GM10248 (cell line): Measurements from ENCODE around the gene RPL3.

Source experiments
- CTCF ChIA-PET: fragments of 300-600 bp; sonication (Branson Sonifier 250); formaldehyde crosslinking; extraction: SDS; loops from one replicate; lab custom pipeline; 2021; ENCODE audit warnings: antibody characterized with exemption; lab: Yijun Ruan, JAX
- POLR2A ChIA-PET: fragments of 350-650 bp; sonication (Branson Sonifier 250); formaldehyde crosslinking; extraction: SDS; loops from one replicate; lab custom pipeline; 2020; ENCODE audit warnings: antibody characterized with exemption; lab: Yijun Ruan, JAX
- DNase-seq: peaks from one replicate; pipeline ENCODE4 v3.0.0; 2012; ENCODE audit errors: extremely low spot score
- TF ChIP-seq, protein P1 (sequence below): IDR thresholded peaks from 2 replicates; pipeline ENCODE4 v1.5.1; 2012; ENCODE audit warnings: mild to moderate bottlenecking, low read depth; ENCODE audit errors: extremely low read depth, missing control alignments, control extremely low read depth

Gene RPL3

DNA sequence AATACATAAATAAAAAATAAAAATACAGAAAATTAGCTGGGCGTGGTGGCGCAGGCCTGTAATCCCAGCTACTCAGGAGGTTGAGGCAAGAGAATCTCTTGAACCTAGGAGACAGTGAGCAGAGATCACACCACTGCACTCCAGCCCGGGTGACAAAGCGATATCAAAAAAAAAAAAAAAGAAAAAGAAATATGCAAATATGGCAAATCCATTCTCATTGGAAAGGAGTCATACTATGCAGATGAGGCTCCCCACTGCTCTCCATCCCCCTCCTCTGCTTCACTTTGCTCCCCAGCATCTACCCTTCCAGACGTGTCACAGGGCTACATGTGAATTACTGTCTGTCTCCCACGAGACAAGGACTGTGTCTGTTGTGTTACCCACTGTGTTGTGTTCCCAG, 38.3 kb downstream of the RPL3 start:
- CTCF ChIA-PET: interaction anchor here (1.4 kb wide), 1 partner anchor 17 kb away, joined by 4 read pairs; no protein-coding TSS in a partner anchor
- POLR2A ChIA-PET: interaction anchor here (0.5 kb wide), 1 partner anchor 578 kb away, joined by 10 read pairs; no protein-coding TSS in a partner anchor
- TF ChIP-seq, protein P1, sequence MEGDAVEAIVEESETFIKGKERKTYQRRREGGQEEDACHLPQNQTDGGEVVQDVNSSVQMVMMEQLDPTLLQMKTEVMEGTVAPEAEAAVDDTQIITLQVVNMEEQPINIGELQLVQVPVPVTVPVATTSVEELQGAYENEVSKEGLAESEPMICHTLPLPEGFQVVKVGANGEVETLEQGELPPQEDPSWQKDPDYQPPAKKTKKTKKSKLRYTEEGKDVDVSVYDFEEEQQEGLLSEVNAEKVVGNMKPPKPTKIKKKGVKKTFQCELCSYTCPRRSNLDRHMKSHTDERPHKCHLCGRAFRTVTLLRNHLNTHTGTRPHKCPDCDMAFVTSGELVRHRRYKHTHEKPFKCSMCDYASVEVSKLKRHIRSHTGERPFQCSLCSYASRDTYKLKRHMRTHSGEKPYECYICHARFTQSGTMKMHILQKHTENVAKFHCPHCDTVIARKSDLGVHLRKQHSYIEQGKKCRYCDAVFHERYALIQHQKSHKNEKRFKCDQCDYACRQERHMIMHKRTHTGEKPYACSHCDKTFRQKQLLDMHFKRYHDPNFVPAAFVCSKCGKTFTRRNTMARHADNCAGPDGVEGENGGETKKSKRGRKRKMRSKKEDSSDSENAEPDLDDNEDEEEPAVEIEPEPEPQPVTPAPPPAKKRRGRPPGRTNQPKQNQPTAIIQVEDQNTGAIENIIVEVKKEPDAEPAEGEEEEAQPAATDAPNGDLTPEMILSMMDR: no peak

DNA sequence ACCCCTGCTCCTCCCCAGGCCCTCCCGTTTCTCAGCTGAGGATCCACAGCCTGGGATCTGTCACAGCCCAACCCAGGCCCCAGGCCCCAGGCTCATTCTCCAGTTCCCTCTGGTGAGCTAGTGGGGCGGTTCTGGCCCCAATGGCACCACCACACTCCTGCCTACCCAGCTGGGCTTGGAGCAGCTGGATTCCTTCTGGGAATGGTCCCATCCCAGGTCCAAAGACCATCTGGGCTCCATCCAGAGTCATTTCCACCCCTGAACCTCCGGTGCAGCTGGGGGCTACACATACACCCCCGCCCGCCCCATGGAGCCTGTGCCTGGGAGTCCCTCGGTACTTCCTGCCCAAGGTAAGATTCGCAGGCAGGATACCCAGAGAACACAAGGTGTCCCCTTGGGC, 39.2 kb downstream of the RPL3 start:
- POLR2A ChIA-PET: interaction anchor here (0.6 kb wide), 1 partner anchor 32 kb away, joined by 3 read pairs; no protein-coding TSS in a partner anchor
- CTCF ChIA-PET: interaction anchor here (1.2 kb wide), 1 partner anchor 14 kb away, joined by 3 read pairs; no protein-coding TSS in a partner anchor
- no peak for DNase-seq

More for the DNA sequence above, 38.3 kb downstream of the RPL3 start:
- no peak for DNase-seq

DNA sequence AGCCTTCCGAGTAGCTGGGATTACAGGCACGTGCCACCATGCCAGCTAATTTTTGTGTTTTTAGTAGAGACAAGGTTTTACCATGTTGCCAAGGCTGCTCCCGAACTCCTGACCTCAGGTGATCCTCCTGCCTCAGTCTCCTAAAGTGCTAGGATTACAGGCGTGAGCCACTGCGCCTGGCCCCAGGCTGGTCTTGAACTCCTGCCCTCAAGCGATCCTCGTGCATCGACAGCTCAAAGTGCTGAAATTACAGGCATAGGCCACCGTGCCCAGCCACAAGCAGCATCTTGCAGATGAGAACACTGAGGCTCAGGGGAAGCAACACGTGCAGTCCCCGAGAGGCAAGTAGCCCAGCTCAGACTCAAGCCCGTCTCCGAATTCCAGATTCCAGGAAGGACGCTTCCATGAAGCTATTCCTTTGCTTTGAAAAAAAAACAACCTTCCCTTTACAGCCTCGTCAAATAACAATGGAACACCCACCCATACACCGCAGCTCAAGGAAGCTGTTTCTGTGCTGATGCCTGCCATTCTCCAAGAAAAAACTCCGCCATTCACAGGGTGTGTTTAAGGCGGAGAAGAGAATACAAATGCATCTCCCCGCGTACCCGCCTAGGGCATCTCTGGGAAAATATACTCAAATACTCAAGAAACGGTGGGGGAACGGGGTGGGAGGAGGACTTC, 40.1 kb downstream of the RPL3 start:
- POLR2A ChIA-PET: no interaction called here
- TF ChIP-seq, protein P1: no peak
- CTCF ChIA-PET: interaction anchor here (1.2 kb wide), 3 partner anchors 10 to 27 kb away, joined by 3 to 4 read pairs (median 3); no protein-coding TSS in a partner anchor
- DNase-seq: no peak

More for the DNA sequence above, 39.2 kb downstream of the RPL3 start:
- TF ChIP-seq, protein P1: no peak

DNA sequence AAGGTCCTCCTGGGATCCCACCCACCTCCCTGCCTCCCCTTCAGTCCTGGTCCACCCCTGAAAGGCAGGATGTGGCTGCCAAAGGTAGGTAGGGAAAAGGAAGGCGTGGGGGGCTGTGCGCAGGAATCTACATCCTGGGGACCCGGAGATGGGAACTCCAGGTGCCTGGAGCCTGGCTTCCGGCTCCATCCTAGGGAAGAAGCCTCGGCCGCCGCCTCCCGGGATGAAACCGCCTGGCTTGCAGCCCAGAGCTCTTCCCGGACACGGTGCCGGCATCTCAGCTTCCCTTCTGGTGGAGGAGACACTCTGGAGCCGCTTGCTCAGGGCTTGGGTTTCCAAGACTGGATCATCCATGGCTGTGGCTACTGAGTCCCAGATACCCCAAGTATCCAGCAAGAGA, 41.4 kb downstream of the RPL3 start:
- ChIA-PET CTCF (interaction anchor here (1.2 to 1.8 kb wide), 2 partner anchors 13 to 22 kb away, joined by 3 to 5 read pairs; no protein-coding TSS in a partner anchor), POLR2A (no interaction called here)
- TF ChIP-seq, protein P1: no peak
- no peak for DNase-seq

DNA sequence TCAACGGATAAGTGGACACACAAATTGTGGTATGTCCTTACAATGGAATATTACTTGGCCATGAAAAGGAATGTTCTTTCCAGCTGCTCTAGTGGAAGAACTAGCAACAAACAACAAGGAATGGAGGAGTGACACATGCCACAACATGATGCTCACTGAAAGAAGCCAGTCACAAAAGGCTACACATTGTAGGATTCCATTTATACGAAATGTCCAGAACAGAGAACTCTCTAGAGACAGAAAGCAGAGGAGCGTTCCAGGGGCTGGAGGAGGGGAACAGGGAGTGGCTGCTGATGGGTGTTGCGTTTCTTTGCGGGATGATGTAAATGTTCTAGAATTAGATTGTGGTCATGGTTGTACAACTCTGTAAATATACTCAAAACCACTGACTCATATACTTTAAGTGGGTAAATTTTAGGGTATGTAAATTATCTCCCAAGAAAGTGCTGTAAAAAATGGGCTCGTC, 42.2 kb downstream of the RPL3 start:
- ChIA-PET POLR2A (no interaction called here), CTCF (interaction anchor here (1.2 to 1.8 kb wide), 2 partner anchors 14 to 23 kb away, joined by 3 to 5 read pairs; no protein-coding TSS in a partner anchor)
- DNase-seq: no peak
- TF ChIP-seq, protein P1: no peak

DNA sequence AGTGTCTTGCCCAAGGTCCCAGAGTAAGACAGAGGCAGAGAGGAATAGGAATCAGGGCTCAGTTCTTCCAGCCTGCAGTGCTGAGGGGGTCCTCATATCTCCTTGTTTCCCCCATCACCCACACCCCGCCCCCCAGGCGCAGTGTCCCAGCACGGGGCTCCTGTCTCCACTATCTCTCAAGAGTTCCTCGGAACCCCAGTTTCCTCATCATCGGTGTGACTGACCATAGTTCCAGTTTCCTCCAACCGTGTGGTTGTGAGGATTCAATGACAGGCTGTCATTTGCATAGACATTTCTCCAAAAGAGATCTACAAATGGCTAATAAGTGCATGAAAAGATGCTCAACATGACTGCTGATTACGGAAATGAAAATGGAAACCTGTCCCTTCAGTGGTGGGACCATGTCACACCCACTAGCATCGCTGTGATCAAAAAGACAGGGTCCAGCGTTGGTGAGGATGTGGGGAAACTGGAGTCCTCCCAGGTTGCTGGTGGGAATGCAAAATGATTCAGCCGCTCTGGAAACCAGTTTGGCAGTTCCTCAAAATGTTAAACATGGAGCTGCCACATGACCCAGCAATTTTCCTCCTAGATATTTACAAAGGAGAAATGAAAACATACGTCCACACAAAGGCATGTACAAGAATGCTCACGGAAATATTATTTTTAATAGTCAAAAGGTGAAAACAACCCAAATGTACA, 42.8 kb downstream of the RPL3 start:
- DNase-seq: no peak
- POLR2A ChIA-PET: no interaction called here
- TF ChIP-seq, protein P1: no peak
- CTCF ChIA-PET: interaction anchor here (1.2 to 1.8 kb wide), 2 partner anchors 14 to 24 kb away, joined by 3 to 5 read pairs; no protein-coding TSS in a partner anchor
